ENCODE measurements around the gene RCBTB2.
"Not testable (repeated sequence)": the region's sequence is repeated elsewhere in the genome, so short reads cannot be mapped to it uniquely, and the experiment has no call there.

RCBTB2 gene

DNA sequence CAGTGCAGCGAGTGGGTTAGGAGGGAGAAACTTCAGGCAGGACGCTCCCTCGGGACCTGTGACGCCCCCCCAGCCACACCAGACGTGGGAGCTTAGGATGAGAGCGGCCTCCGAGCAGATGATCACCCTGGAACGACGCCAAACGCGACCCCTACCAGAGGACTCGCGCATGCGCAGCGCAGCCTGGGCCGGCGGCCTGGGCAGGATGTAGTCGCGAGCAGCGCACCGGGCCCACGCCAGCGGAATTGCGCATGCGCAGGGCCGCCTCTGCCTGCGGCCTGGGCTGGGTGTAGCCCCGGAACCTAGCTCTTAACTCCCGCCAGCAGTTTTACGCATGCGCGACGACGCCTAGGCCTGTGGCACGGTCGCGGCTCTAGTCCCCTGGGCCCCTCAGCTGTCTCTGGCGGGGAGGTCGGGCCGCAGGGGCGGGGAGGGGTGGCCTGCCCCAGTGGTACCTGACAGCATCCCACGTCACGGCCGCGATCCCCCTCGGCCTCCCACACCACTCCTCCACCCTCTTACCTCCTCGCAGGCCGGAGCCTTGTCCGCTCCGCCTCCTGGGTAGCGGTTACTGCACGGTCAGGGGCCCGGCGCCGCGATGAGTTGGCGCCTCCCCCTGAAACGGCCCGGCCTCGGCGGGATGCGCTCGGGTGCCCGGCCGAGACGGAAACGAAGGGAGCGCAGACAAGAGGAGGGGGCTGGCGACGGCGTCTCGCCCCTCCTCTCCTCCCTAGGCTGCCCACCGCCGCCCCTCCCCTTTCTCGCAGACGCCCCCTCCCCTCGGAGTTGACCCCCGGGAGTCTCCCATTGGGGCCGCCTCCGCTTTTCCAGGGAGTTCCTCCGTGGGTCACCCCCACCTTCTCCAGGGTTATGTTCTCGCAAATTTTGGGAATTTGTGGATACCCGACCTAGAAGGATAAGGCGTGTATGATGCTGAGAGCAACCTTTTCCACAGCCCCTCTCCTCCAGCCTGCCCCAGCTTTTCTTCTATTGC lies at the start of gene RCBTB2:
RCBTB2 (minus strand) TSS at position 575 of the 994 bp plus-strand sequence. CDS start 11,141 bp downstream, outside the sequence.
- DNase-seq (ENCODE audit: low read depth in 2 of 2), result peak; percentile 97 to 98

DNA sequence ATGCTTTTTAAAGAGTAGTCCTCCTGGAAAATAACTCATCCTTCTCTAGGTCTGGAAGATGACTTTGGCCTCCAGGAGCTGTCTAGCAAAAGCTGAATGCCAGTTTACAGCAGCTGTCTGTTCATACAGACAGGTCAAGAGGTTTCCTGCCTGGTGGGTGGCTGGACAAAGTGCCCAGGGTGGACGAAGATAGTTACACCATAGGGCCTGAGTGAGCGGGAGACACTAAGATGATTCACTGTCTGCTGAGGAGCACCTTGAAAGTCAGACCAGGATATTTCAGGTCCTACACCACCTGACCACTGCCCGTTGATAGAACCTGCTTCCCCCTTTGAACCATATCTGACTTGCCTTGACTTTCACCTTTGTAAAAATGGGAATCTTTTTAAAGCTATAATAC lies 49.2 kb upstream of the RCBTB2 start:
- DNase-seq (ENCODE audit: low read depth in 2 of 2), result no peak

DNA sequence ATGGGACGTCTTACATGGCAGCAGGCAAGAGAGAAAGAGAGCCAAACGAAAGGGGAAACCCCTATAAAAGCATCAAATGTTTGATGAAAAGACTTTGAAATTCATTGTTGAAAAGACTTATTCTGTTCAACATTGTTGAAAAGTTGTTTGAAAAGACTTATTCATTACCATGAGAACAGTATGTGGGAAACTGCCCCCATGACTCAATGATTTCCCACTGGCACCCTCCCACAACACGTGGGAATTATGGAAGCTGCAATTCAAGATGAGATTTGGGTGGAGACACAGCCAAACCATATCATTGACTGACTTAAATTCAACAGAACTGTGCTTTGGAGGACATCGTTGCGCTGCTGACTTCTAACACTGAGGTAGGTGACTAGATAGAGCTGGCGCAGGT lies 48.0 kb upstream of the RCBTB2 start:
- no peak for DNase-seq (ENCODE audit: low read depth in 2 of 2)

DNA sequence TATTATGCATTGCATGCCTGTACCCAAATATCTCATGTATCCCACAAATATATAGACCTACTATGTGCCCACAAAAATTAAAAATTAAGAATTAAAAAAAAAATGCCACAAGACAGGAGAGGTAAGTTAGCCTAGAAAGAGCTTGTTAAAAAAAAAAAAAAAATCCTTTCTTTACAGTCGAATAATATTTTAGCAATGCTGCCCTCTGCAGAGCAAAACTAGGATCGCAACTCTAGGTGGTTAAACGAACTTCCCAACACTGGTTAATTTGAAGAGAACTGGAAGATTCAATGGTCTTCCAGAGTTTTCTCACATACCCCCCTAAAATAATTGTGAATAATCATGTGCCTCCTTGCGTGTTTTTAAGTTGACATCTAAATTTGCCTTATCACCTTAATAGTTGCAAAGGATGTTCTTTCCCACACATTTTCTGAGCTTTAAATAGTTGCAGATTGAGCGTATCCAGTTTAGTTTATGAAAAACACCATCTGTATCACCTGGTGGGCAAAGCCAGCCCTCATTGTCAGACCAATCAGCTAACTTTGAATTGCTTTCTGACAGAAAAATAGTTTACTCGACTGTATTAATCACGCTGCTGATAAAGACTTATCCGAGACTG lies 47.4 kb upstream of the RCBTB2 start:
- DNase-seq (ENCODE audit: low read depth in 2 of 2), result peak; percentile 51 to 64

DNA sequence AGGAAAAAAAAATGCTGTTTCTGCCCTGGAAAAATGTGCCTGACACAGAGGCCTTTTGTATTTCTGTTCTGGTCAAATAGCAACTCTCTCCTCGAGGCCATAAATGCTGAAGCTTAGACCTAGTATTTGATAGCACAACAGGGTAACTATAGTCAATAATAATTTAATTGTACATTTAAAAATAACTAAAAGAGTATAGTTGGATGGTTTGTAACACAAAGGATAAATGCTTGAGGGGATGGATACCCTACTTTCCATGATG lies 47.0 kb upstream of the RCBTB2 start:
- DNase-seq (ENCODE audit: low read depth in 2 of 2), result not testable (repeated sequence)

DNA sequence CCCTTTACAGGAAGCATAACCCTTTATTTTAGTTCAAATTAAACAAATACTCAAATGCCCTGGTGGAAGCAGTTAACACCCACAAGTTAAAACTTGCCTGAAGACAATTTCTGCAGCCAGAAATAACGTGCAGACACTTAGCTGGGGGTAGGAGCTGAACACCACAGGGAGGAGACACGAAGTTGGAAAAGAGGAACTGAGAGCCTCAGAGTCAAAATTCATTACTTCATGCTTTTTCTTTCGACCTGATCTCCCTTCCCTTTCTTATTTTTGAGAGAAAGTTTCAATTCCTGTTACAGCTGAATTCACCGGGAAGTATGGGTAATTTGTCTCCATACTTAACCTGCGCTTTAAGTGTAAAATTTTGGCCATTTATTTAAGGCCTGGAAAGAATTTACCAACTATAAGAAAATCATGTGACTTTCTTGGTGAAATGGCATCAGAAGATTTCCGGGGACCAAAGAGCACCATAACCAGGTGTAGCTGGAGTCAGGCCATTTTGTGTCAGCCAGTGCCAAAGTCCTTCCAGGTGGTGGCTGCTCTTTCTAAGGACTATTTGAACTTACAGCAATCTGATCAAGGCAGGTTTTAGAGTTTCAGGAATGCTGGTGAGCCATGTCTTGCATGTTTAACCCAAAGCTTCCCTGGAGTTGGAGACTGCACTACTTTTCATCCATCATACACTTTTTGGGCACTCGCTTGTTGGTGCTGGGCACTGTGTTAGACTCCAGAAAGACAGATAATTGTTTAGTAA lies 46.5 kb upstream of the RCBTB2 start:
- no peak for DNase-seq (ENCODE audit: low read depth in 2 of 2)

DNA sequence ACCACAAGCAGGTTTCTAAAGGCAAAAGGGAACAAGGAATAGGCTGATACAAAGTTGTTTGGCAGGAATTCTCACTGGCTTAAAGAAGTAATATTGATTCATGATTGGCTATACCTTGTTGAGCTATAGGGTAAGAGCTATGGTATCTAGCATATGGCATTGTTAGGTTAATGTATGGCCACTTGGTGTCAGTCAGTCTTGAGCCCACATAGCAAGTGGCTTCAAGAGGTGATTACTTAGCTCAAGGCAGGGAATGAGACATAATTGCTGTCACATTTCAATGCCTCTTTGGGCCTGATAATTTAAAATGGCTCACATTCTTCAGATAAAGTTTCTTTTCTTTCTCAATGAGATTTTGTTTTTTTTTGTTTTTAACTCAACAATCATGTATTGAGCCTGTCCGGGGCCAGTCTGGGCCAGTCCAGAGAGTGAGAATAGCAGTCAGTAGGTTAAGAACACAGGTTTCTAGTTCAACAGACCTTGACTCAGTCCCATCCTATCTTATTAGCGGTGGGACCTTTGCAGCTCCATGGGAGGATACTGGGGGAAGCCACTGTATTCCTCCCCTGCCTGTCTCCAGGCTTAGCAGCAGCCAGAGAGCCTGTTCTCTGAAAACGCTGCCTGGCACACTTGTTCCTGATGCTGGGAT lies 45.8 kb upstream of the RCBTB2 start:
- DNase-seq (ENCODE audit: low read depth in 2 of 2), result no peak

DNA sequence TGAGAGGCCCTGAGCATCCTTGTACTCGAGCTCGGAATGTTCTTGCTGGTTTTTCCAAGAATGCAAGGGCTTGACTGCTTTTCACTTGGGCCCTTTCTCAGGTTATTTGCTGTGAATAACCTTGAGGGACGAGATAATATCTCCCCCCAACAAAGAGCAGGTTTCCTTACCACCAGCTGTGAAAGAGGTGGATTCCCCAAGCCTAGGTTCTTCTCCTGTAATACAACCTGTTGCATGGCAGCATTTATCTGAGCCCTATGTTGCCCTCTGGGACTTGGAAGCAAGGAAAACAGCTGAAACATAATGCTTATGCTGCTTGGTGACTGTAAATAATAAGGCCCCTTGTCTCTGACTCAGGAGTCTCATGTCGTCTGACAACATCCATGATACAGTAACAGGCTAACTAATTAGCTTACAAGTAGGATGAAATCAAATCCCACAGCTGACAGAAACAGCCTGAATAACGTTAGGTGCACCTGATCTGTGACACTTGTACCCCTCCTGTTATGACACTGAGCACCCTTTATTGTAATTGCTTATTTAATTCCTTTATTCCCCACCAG lies 43.6 kb upstream of the RCBTB2 start:
- DNase-seq (ENCODE audit: low read depth in 2 of 2), result no peak

DNA sequence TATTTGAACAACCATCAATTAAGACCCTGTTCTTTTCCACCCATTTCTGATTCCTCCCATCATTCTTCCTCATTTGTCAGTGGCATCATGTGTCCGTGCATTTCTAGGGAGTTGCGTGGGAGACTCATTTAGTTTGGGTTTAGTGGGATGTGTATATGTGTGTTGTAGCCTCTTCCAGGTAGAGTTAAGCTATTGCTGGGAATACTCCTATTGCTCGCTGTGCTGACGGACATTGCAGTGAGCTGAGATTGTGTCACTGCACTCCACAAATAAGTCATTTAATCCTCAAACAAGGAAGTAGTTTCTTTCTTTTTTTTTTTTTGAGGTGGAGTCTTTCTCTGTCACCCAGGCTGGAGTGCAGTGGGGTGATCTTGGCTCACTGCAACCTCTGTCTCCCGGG lies 42.2 kb upstream of the RCBTB2 start:
- no peak for DNase-seq (ENCODE audit: low read depth in 2 of 2)

DNA sequence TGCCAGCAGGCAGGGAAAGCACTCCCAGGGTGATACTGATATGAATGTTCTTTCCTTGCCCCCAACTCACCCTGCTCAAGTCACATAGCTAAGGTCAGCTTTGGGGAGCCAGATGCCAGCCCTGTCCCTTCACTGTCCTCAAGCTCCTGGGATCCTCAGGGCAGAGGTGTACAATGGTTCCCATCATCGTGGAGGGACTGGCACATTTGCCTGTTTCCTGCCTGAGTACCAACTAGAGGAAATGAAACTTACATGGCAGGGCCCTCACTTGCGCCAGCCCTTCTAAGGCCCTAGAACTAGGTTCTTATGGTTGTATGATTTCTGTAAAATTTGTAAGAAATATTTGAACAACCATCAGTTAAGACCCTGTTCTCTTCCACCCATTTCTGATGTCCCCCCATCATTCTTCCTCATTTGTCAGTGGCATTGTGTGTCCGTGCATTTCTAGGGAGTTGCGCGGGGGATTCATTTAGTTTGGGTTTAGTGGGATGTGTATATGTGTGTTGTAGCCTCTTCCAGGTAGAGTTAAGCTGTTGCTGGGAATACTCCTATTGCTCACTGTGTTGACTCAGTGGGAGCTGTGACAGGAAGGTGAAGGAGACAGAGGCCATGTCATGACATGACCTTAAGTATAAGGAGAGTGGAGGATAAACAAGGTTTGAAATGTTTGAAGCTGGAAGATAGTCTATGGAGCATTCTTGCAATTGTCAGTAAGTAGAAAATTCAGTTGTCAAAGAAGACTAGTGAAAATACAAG lies 41.3 kb upstream of the RCBTB2 start:
- DNase-seq (ENCODE audit: low read depth in 2 of 2), result no peak

DNA sequence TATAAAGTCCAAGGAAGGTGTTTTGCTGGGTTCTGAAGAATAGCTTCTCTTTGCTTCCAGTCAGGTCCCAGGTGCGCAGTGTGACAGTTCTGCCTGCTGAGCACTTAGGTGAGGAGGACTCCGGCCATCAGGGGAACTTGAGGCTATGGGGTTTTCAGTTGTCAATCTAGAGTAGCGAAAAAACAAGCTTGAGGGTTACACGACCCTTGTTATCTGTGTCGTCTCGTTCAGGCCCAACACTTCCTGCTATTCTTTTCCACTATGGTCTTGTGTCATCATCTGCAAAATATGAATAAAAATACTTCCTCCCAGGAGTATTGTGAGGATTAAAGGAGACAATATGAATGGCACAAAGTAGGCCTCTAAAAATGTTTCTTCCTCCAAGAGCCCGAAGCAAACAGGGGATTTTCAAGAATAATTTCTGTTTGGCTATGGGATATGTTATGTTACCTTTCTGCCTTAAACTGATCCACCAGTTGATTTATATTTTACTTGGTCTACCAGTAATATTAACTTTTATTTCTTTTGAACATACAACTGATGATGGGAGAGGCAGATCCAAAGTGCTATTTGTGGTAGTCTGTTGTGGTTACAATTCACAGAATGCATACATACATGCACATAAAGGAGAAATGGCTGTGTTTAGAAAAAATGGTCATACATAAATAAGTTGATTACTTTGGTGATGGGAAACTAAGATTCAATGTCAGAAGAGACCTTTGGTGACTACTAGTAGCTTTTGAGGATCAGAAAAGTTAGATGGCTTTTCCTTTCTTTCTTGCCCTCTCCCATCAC lies 40.5 kb upstream of the RCBTB2 start:
- no peak for DNase-seq (ENCODE audit: low read depth in 2 of 2)

DNA sequence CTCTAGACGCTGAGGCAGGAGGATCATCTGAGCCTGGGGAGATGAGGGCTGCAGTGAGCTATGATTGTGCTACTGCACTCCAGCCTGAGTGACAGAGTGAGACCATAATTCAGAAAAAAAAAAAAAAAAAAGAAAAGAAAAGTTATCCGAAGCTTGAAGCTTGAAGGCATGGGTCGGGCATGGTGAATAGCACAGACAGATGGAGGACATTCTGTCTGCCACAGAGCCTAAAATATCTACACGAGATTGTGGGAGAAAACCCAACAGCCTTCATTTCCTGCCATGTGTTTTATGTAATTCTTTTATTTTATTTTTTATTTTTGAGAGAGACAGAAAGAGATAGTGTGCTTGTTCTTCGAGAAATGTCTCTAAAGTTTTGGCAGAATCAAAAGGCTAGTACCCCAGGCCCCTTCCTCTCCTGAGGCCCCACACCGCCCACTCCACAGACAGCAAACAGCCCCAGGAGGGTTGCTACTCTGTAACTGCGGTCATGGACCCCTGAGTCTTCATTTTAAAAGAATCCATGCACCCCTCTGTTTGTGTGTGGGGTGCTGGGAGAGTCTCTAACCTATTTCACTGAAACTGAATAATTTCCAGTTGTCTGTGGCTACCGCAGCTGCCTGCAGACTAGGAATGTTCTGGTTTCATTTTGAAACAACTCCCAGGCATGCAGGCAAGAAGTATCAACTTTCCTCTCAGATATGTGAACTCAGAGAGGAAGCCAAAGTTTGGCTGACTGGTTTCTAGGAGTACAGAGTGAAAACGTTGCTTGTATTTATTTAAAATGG lies 38.4 kb upstream of the RCBTB2 start:
- no peak for DNase-seq (ENCODE audit: low read depth in 2 of 2)

DNA sequence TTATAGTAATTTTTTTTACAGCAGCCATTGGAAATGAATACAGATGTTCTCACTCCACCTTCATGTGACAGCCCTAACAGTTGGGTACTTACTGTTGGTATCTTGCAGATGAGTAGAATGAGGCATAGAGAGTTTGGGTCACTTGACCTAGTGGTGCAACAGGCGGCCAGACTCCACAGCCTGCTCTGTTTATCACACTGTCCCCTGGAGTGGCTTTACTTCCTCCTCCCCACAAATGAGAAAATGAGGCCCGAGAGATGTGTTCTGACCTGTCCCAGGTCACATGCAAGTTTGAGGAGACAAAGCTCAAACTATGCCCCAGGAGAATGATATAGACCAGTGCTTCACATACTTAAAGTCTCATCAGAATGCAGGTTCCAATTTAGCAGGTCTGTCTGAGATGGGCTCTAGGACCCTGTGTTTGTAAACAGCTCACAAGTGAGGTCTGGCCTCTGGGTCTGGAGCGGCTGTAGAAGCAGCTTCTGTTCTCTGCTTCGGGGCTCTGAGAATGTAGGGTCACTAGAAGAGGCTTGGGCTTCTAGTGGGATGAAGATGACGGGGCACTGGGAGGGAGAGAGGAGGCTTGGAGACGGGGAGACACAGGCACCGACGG lies 37.4 kb upstream of the RCBTB2 start:
- no peak for DNase-seq (ENCODE audit: low read depth in 2 of 2)

DNA sequence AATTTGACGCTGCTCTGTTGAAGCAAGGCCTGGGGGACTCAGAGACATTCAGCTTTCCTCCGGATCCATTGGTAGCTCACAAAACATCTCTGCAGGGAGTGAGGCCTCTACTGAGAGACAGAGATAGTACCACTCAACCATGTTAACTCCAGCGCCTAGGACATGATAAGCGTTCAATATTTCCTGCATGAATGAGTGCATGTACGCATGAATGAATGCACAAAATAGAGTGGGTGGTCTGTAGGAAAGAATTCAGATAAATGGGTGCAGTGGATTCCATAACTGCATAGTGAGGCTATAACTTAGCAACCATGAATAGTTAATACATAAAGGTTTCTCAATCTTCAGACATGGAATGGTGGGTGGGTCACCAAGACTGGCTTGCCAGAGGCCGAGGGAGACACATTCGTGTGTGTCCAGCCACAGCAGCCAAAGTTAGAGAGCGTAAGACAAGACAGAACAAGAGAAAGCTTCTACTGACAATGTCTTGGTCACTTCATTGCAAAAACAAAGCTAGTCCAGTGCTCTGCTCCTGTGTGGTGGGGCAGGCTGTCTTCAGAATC lies 36.3 kb upstream of the RCBTB2 start:
- no peak for DNase-seq (ENCODE audit: low read depth in 2 of 2)

DNA sequence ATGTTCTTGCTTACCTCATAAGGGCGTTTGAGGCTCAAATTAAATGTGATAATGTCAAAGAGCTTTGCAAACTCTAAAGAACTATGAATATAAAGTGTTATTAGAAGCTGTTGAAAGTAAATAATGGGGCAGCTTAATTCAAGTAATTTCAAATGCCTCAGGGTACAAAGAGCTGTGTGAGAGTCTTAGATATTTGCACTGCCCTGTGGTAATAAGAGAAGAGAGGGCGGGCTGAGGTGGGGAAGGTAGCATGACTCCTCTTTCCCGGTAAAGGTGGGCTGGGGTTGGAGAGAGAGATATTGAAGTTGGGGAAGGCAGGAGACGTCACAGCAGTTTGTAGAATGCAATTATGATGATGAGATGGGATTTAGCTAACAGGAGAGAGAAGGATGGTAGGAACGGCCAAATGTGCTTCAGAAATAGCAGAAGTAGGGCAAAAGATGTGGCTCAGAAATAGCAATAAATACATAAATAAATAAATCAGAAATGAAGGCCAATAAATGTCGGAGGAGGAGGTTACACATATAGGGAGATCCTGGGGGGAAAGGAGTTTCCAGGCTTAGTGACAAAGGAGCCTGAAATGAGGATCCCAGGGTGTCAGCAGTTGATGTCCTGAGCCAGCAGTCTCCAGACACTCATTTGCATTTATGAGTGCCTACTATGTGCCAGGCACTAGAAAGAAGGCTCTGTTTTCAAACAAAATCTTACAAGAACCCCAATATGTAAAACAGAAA lies 35.7 kb upstream of the RCBTB2 start:
- no peak for DNase-seq (ENCODE audit: low read depth in 2 of 2)

DNA sequence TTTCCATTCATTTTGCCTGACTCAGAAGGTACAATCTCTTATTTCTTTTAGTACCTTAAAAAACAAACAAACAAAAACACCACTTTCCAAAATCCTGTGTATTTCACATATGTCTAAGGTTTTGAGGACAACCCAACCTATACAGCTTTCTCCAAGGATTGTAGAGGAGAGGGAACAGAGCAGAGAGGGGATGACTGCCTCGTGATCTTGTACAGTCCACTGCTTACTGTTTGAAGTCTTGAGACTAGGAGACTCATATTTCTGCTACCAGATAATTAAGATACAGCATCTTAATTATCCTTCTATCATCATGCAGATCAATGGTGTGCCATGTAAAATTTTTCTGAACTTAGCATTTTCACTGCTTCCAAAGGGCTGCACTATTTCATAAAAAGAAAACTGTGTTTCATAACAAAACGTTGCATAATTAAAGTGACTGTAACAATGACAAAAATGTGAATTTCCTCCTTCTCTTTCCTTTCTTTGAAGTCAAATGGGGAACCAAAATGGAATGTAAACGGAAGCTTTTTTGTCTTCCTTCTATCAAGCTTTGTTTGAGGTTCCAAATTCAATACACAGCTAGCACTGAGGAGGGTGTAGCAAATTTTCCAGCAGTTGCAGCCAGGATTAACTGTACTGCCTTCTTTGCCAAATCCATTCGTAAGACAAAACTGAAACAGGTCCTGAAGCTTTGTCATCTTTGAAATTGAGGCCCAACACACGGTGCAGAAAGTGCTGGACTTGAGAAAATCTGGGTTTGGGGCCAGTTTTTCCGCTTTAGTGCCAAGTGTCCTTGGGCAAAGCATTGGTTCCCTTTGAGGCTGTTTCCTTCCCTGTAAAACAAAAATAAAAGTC lies 34.9 kb upstream of the RCBTB2 start:
- no peak for DNase-seq (ENCODE audit: low read depth in 2 of 2)

DNA sequence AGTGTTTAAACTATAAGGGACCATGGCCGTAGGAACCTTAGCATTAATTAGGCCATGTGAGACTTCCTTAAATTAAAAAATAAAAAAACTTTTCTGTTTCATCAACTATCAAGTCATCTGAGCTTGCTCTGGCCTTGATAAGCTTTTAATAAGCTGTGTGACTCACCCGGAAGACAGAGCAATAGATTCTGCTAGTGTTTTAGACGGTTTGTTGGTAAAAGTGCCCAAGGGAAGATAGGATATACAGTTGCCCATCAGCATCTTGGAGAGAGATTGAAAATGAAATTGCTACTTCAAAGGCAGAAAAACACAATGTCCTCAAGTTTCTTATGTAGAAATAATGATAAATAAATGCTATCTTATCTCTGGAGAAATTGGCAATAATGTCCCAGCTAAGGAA lies 31.2 kb upstream of the RCBTB2 start:
- DNase-seq (ENCODE audit: low read depth in 2 of 2), result no peak
